ENCODE measurements around the gene BACE2.

Gene BACE2

GRCh38 chr21:41230497-41230896, 62.5 kb downstream of the BACE2 start:
- in situ Hi-C loops (cut with MboI; ENCODE audit: low pct_unique_long_range_greater_than_20kb, low sequenced_read_pairs, unreplicated experiment), result no loop called here
- DNase-seq (ENCODE audit: low spot score), result no peak
- TF ChIP-seq CTCF (IDR thresholded peaks at IDR 0.05; ENCODE audit: extremely low read depth, insufficient read depth, missing control alignments), result no peak

GRCh38 chr21:41231060-41231459, 63.1 kb downstream of the BACE2 start:
- no peak for DNase-seq (ENCODE audit: low spot score)
- in situ Hi-C loops (cut with MboI; ENCODE audit: low pct_unique_long_range_greater_than_20kb, low sequenced_read_pairs, unreplicated experiment), result no loop called here
- TF ChIP-seq CTCF (IDR thresholded peaks at IDR 0.05; ENCODE audit: extremely low read depth, insufficient read depth, missing control alignments), result no peak

- in situ Hi-C loops (cut with MboI; ENCODE audit: low pct_unique_long_range_greater_than_20kb, low sequenced_read_pairs, unreplicated experiment), result no loop called here
- no peak for TF ChIP-seq CTCF (IDR thresholded peaks at IDR 0.05; ENCODE audit: extremely low read depth, insufficient read depth, missing control alignments)
- no peak for DNase-seq (ENCODE audit: low spot score)
Measured at GRCh38 chr21:41232013-41232412, 64.1 kb downstream of the BACE2 start.

GRCh38 chr21:41233916-41234315, 66.0 kb downstream of the BACE2 start:
- no peak for DNase-seq (ENCODE audit: low spot score)
- no peak for TF ChIP-seq CTCF (IDR thresholded peaks at IDR 0.05; ENCODE audit: extremely low read depth, insufficient read depth, missing control alignments)
- in situ Hi-C loops (cut with MboI; ENCODE audit: low pct_unique_long_range_greater_than_20kb, low sequenced_read_pairs, unreplicated experiment), result no loop called here

GRCh38 chr21:41234569-41234968, 66.6 kb downstream of the BACE2 start:
- TF ChIP-seq CTCF (IDR thresholded peaks at IDR 0.05; ENCODE audit: extremely low read depth, insufficient read depth, missing control alignments), result no peak
- no peak for DNase-seq (ENCODE audit: low spot score)
- in situ Hi-C loops (cut with MboI; ENCODE audit: low pct_unique_long_range_greater_than_20kb, low sequenced_read_pairs, unreplicated experiment), result no loop called here

- in situ Hi-C loops (cut with MboI; ENCODE audit: low pct_unique_long_range_greater_than_20kb, low sequenced_read_pairs, unreplicated experiment), result no loop called here
- TF ChIP-seq CTCF (IDR thresholded peaks at IDR 0.05; ENCODE audit: extremely low read depth, insufficient read depth, missing control alignments), result no peak
Measured at GRCh38 chr21:41235201-41235600, 67.2 kb downstream of the BACE2 start.

More at GRCh38 chr21:41235201-41235600, 67.2 kb downstream of the BACE2 start:
- no peak for DNase-seq (ENCODE audit: low spot score)
